HUES64 (cell line): ENCODE measurements around the gene LDHA.

ENCODE experiments used
- H3K27ac ChIP-seq: 2 replicates; pipeline ENCODE4 v1.7.0; 2013; ENCODE audit warnings: low read depth, low read length, inconsistent platforms
- H3K27me3 ChIP-seq: 2 replicates; pipeline ENCODE4 v1.6.1; 2013; ENCODE audit warnings: mild to moderate bottlenecking, low read length; ENCODE audit not compliant: insufficient read depth
- H3K36me3 ChIP-seq: 2 replicates; pipeline ENCODE4 v1.6.1; 2013; ENCODE audit warnings: mild to moderate bottlenecking, low read length; ENCODE audit not compliant: insufficient read depth
- H3K4me1 ChIP-seq: 2 replicates; pipeline ENCODE4 v1.6.1; 2013; ENCODE audit warnings: mild to moderate bottlenecking, low read length, moderate library complexity; ENCODE audit not compliant: insufficient read depth
- H3K4me3 ChIP-seq: 2 replicates; pipeline ENCODE4 v1.5.1; 2013; ENCODE audit warnings: mild to moderate bottlenecking, low read length, moderate library complexity
- H3K9ac ChIP-seq: 2 replicates; pipeline ENCODE4 v1.6.1; 2013; ENCODE audit warnings: mild to moderate bottlenecking, low read depth, low read length
- H3K9me3 ChIP-seq: 2 replicates; pipeline ENCODE4 v1.6.1; 2013; ENCODE audit warnings: low read depth, low read length; ENCODE audit not compliant: insufficient read depth
- WGBS: fragments of 150-250, 120-280 bp; methylation state at CpG from one replicate; pipeline ENCODE4 v1.1.7; 2013; ENCODE audit warnings: missing lambda C conversion rate; 5-methylcytosine and 5-hydroxymethylcytosine counted together

LDHA gene

GRCh38 chr11:18429332-18429731 lies 35.0 kb downstream of the LDHA start:
- Histone ChIP-seq H3K4me3 (no peak overlapping the region), H3K9me3 (no peaks in the 10 kb centered on the region), H3K36me3 (no peaks in the 10 kb centered on the region), H3K9ac (no peak overlapping the region), H3K27me3 (no peaks in the 10 kb centered on the region), H3K4me1 (no peaks in the 10 kb centered on the region), H3K27ac (no peak overlapping the region)
- 91% methylated on average over 4 of the region's 5 CpGs for WGBS

GRCh38 chr11:18438691-18439090 lies 44.3 kb downstream of the LDHA start:
- H3K9me3 ChIP-seq, result no peaks in the 10 kb centered on the region
- no peak overlapping the region for H3K4me3 ChIP-seq
- WGBS, result no CpG with 5 or more reads among the region's 2 CpGs
- no peaks in the 10 kb centered on the region for H3K27me3 ChIP-seq
- H3K36me3 ChIP-seq, result no peaks in the 10 kb centered on the region
- no peaks in the 10 kb centered on the region for H3K4me1 ChIP-seq
- H3K27ac ChIP-seq, result no peak overlapping the region
- no peak overlapping the region for H3K9ac ChIP-seq

GRCh38 chr11:18449251-18449650 lies 54.9 kb downstream of the LDHA start:
- no peak overlapping the region for H3K4me3 ChIP-seq
- no peaks in the 10 kb centered on the region for H3K4me1 ChIP-seq
- 87% methylated on average over 2 of the region's 3 CpGs for WGBS
- H3K27me3 ChIP-seq, result no peaks in the 10 kb centered on the region
- no peaks in the 10 kb centered on the region for H3K36me3 ChIP-seq
- no peak overlapping the region for H3K27ac ChIP-seq
- no peaks in the 10 kb centered on the region for H3K9me3 ChIP-seq
- H3K9ac ChIP-seq, result no peak overlapping the region

- no peaks in the 10 kb centered on the region for H3K9me3 ChIP-seq
- H3K4me1 ChIP-seq, result no peaks in the 10 kb centered on the region
- no peaks in the 10 kb centered on the region for H3K36me3 ChIP-seq
- H3K4me3 ChIP-seq, result no peak overlapping the region
- H3K27ac ChIP-seq, result no peak overlapping the region
- no peaks in the 10 kb centered on the region for H3K27me3 ChIP-seq
- 73% methylated on average over 2 of the region's 2 CpGs for WGBS
- no peak overlapping the region for H3K9ac ChIP-seq
Observed at GRCh38 chr11:18452927-18453326, 58.6 kb downstream of the LDHA start.

- Histone ChIP-seq H3K4me1 (no peaks in the 10 kb centered on the region), H3K27me3 (no peaks in the 10 kb centered on the region), H3K4me3 (no peak within 1 kb of the TSS), H3K27ac (no peak within 1 kb of the TSS), H3K9me3 (no peaks in the 10 kb centered on the region), H3K36me3 (no peaks in the 10 kb centered on the region), H3K9ac (no peak within 1 kb of the TSS)
- WGBS, result 93% methylated on average over 47 of the region's 47 CpGs
Observed at GRCh38 chr11:18455686-18456372, 61.5 kb downstream of the LDHA start, which contains the start of gene LDHAL6A. TSS of gene LDHAL6A (plus strand) at chr11:18455856. CDS start at chr11:18456681, 825 bp downstream.

- Histone ChIP-seq H3K9ac (no peak overlapping the region), H3K36me3 (no peaks in the 10 kb centered on the region), H3K9me3 (no peaks in the 10 kb centered on the region), H3K4me3 (no peak overlapping the region), H3K4me1 (no peaks in the 10 kb centered on the region), H3K27me3 (no peaks in the 10 kb centered on the region), H3K27ac (no peak overlapping the region)
- WGBS, result 78% methylated on average over 3 of the region's 3 CpGs
Observed at GRCh38 chr11:18457450-18457849, 63.1 kb downstream of the LDHA start.
